Upper lobe of left lung (tissue), 4 donors: Measurements from ENCODE around the gene CCDC159.

Source experiments
- CTCF ChIP-seq, 6 experiments: fragments of 450-650 bp in 4 of 6; fragments of 200-600 bp in 2 of 6; sonication (generic) in 2 of 6; IDR thresholded peaks; one replicate each; pipeline ENCODE4 v1.5.1; 2016 to 2019; ENCODE audit warnings: antibody characterized with exemption in 6 of 6
- POLR2AphosphoS5 ChIP-seq, 2 donors: sonication (generic); formaldehyde crosslinking; IDR thresholded peaks; one replicate each; pipeline ENCODE4 v1.5.1; 2017; ENCODE audit warnings: antibody characterized with exemption in 2 of 2

- no peak for TF ChIP-seq CTCF (IDR thresholded peaks at IDR 0.05)
- no peak for TF ChIP-seq POLR2AphosphoS5 (IDR thresholded peaks at IDR 0.05)
Observed at GRCh38 chr19:11365557-11366117, 19.3 kb downstream of the CCDC159 start.
